ENCODE results near the gene APOBEC3F.

GRCh38 chr22:39012533-39013511 is 27.8 kb upstream of the APOBEC3F start:
- TF ChIP-seq, protein P1, sequence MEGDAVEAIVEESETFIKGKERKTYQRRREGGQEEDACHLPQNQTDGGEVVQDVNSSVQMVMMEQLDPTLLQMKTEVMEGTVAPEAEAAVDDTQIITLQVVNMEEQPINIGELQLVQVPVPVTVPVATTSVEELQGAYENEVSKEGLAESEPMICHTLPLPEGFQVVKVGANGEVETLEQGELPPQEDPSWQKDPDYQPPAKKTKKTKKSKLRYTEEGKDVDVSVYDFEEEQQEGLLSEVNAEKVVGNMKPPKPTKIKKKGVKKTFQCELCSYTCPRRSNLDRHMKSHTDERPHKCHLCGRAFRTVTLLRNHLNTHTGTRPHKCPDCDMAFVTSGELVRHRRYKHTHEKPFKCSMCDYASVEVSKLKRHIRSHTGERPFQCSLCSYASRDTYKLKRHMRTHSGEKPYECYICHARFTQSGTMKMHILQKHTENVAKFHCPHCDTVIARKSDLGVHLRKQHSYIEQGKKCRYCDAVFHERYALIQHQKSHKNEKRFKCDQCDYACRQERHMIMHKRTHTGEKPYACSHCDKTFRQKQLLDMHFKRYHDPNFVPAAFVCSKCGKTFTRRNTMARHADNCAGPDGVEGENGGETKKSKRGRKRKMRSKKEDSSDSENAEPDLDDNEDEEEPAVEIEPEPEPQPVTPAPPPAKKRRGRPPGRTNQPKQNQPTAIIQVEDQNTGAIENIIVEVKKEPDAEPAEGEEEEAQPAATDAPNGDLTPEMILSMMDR (conservative IDR thresholded peaks at IDR 0.05): no peak
- TF ChIP-seq EZH2 (IDR thresholded peaks at IDR 0.05; ENCODE audit: low read depth): no peak

All from PC-9 (cell line).